ENCODE measurements around the gene DLG2.

The DLG2 gene

DNA sequence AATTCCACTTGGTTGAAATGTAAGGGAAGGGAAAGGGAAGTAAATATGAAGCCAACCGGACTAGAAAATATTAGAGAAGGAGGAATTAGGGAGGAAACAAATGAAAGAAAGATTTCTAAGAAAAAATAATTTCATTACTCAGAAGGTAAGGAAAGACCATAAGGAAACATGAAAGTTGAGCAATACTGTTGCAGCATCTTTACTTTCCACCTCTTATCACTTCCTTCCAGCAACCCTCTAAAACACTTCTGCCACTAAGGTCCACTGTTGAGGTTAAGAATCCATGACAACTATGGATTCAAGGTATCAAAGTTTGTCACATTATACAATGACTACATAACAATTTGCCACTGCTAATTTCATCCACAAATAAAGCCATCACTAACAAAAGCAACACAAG lies 308.6 kb downstream of the DLG2 start:
- Histone ChIP-seq H3K9me3 (ENCODE audit: control extremely low read depth in 1 of 5, control insufficient read depth in 4 of 5, insufficient read depth in 2 of 5, low read depth in 1 of 5, low read length in 4 of 5) (no peaks in the 10 kb centered on the region), H3K4me3 (ENCODE audit: control insufficient read depth in 1 of 7, extremely low read depth in 1 of 7, insufficient read depth in 4 of 7, low read depth in 2 of 7, low read length in 6 of 7) (no peak overlapping the region), H3K4me1 (ENCODE audit: control extremely low read depth in 1 of 4, control insufficient read depth in 4 of 4, insufficient read depth in 4 of 4, low read length in 3 of 4) (peaks cover 0 to 27% (median 4%) of the 10 kb centered on the region in 4 experiments), H3K27ac (ENCODE audit: insufficient read depth in 1 of 2, low read depth in 1 of 2, low read length in 2 of 2, poor library complexity in 1 of 2, severe bottlenecking in 2 of 2) (no peak overlapping the region), H3K27me3 (replicated peaks in 2 of 5; ENCODE audit: control insufficient read depth in 4 of 5, insufficient read depth in 5 of 5, low read length in 4 of 5) (no peaks in the 10 kb centered on the region), H3K36me3 (ENCODE audit: control insufficient read depth in 4 of 4, insufficient read depth in 4 of 4, low read length in 3 of 4) (no peaks in the 10 kb centered on the region)
- no CpG with 5 or more reads among the region's 1 CpG for WGBS (ENCODE audit: insufficient coverage)
- ChIA-PET CTCF (no interaction called here), POLR2A (no interaction called here)
- DNase-seq: no peak

- CTCF ChIA-PET: no interaction called here
- Histone ChIP-seq H3K4me1 (ENCODE audit: control extremely low read depth in 1 of 4, control insufficient read depth in 4 of 4, insufficient read depth in 4 of 4, low read length in 3 of 4) (peaks cover 0 to 27% (median 4%) of the 10 kb centered on the region in 4 experiments), H3K27me3 (replicated peaks in 2 of 5; ENCODE audit: control insufficient read depth in 4 of 5, insufficient read depth in 5 of 5, low read length in 4 of 5) (no peaks in the 10 kb centered on the region), H3K9me3 (ENCODE audit: control extremely low read depth in 1 of 5, control insufficient read depth in 4 of 5, insufficient read depth in 2 of 5, low read depth in 1 of 5, low read length in 4 of 5) (no peaks in the 10 kb centered on the region), H3K4me3 (ENCODE audit: control insufficient read depth in 1 of 7, extremely low read depth in 1 of 7, insufficient read depth in 4 of 7, low read depth in 2 of 7, low read length in 6 of 7) (no peak overlapping the region), H3K36me3 (ENCODE audit: control insufficient read depth in 4 of 4, insufficient read depth in 4 of 4, low read length in 3 of 4) (no peaks in the 10 kb centered on the region), H3K27ac (ENCODE audit: insufficient read depth in 1 of 2, low read depth in 1 of 2, low read length in 2 of 2, poor library complexity in 1 of 2, severe bottlenecking in 2 of 2) (no peak overlapping the region)
- POLR2A ChIA-PET: no interaction called here
- WGBS (ENCODE audit: insufficient coverage): 37% methylated on average over 3 of the region's 5 CpGs
- DNase-seq: peak; percentile 1 to 16 (median 9)
Measured at GRCh38 chr11:85316967-85317366, 310.2 kb downstream of the DLG2 start.

DNA sequence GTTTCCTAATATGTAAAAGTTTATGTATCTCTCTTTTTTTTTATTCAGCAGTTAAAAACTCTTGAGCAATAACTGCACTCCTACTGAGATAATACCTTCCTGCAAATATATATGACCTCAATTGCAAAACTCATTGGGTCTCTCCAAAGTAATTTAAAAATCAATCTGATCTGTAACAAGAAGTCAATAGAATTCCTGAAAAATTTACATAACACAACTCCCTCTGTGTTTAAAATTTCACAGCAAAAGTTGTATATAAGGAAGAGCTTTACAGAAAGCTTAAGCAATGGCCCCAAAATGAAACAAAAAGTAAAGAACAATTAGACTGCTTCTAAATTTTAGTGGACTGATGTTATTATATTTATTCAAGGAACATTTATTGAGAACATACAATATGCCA lies 313.4 kb downstream of the DLG2 start:
- no peaks in the 10 kb centered on the region for H3K36me3 ChIP-seq (ENCODE audit: control insufficient read depth in 4 of 4, insufficient read depth in 4 of 4, low read length in 3 of 4)
- H3K27me3 ChIP-seq (replicated peaks in 2 of 5; ENCODE audit: control insufficient read depth in 4 of 5, insufficient read depth in 5 of 5, low read length in 4 of 5): no peaks in the 10 kb centered on the region
- H3K4me3 ChIP-seq (ENCODE audit: control insufficient read depth in 1 of 7, extremely low read depth in 1 of 7, insufficient read depth in 4 of 7, low read depth in 2 of 7, low read length in 6 of 7): no peak overlapping the region
- ChIA-PET CTCF (interaction anchor here (1.2 kb wide), 1 partner anchor 10 kb away, joined by 3 read pairs; no protein-coding TSS in a partner anchor), POLR2A (no interaction called here)
- no peaks in the 10 kb centered on the region for H3K9me3 ChIP-seq (ENCODE audit: control extremely low read depth in 1 of 5, control insufficient read depth in 4 of 5, insufficient read depth in 2 of 5, low read depth in 1 of 5, low read length in 4 of 5)
- DNase-seq: no peak
- H3K4me1 ChIP-seq (ENCODE audit: control extremely low read depth in 1 of 4, control insufficient read depth in 4 of 4, insufficient read depth in 4 of 4, low read length in 3 of 4): peaks cover 0 to 24% (median 4%) of the 10 kb centered on the region in 4 experiments
- H3K27ac ChIP-seq (ENCODE audit: insufficient read depth in 1 of 2, low read depth in 1 of 2, low read length in 2 of 2, poor library complexity in 1 of 2, severe bottlenecking in 2 of 2): no peak overlapping the region

- ChIA-PET CTCF (interaction anchor here (0.7 kb wide), 1 partner anchor 266 kb away, joined by 3 read pairs; no protein-coding TSS in a partner anchor), POLR2A (no interaction called here)
- Histone ChIP-seq H3K4me3 (ENCODE audit: control insufficient read depth in 1 of 7, extremely low read depth in 1 of 7, insufficient read depth in 4 of 7, low read depth in 2 of 7, low read length in 6 of 7) (no peak overlapping the region), H3K9me3 (ENCODE audit: control extremely low read depth in 1 of 5, control insufficient read depth in 4 of 5, insufficient read depth in 2 of 5, low read depth in 1 of 5, low read length in 4 of 5) (no peaks in the 10 kb centered on the region), H3K27me3 (replicated peaks in 2 of 5; ENCODE audit: control insufficient read depth in 4 of 5, insufficient read depth in 5 of 5, low read length in 4 of 5) (no peaks in the 10 kb centered on the region), H3K27ac (ENCODE audit: insufficient read depth in 1 of 2, low read depth in 1 of 2, low read length in 2 of 2, poor library complexity in 1 of 2, severe bottlenecking in 2 of 2) (no peak overlapping the region), H3K36me3 (ENCODE audit: control insufficient read depth in 4 of 4, insufficient read depth in 4 of 4, low read length in 3 of 4) (no peaks in the 10 kb centered on the region), H3K4me1 (ENCODE audit: control extremely low read depth in 1 of 4, control insufficient read depth in 4 of 4, insufficient read depth in 4 of 4, low read length in 3 of 4) (peaks cover 0 to 4% (median 0%) of the 10 kb centered on the region in 4 experiments)
- no peak for DNase-seq
- WGBS (ENCODE audit: insufficient coverage): no CpG with 5 or more reads among the region's 2 CpGs
Measured at GRCh38 chr11:85310479-85310878, 316.7 kb downstream of the DLG2 start.

GRCh38 chr11:85307366-85307765 lies 319.8 kb downstream of the DLG2 start:
- Histone ChIP-seq H3K4me1 (ENCODE audit: control extremely low read depth in 1 of 4, control insufficient read depth in 4 of 4, insufficient read depth in 4 of 4, low read length in 3 of 4) (no peaks in the 10 kb centered on the region), H3K36me3 (ENCODE audit: control insufficient read depth in 4 of 4, insufficient read depth in 4 of 4, low read length in 3 of 4) (no peaks in the 10 kb centered on the region), H3K9me3 (ENCODE audit: control extremely low read depth in 1 of 5, control insufficient read depth in 4 of 5, insufficient read depth in 2 of 5, low read depth in 1 of 5, low read length in 4 of 5) (no peaks in the 10 kb centered on the region), H3K27ac (ENCODE audit: insufficient read depth in 1 of 2, low read depth in 1 of 2, low read length in 2 of 2, poor library complexity in 1 of 2, severe bottlenecking in 2 of 2) (no peak overlapping the region), H3K27me3 (replicated peaks in 2 of 5; ENCODE audit: control insufficient read depth in 4 of 5, insufficient read depth in 5 of 5, low read length in 4 of 5) (no peaks in the 10 kb centered on the region), H3K4me3 (ENCODE audit: control insufficient read depth in 1 of 7, extremely low read depth in 1 of 7, insufficient read depth in 4 of 7, low read depth in 2 of 7, low read length in 6 of 7) (no peak overlapping the region)
- ChIA-PET CTCF (no interaction called here), POLR2A (no interaction called here)
- WGBS (ENCODE audit: insufficient coverage): no CpG with 5 or more reads among the region's 3 CpGs
- no peak for DNase-seq

- DNase-seq: no peak
- H3K4me1 ChIP-seq (ENCODE audit: control extremely low read depth in 1 of 4, control insufficient read depth in 4 of 4, insufficient read depth in 4 of 4, low read length in 3 of 4): no peaks in the 10 kb centered on the region
- no peak overlapping the region for H3K27ac ChIP-seq (ENCODE audit: insufficient read depth in 1 of 2, low read depth in 1 of 2, low read length in 2 of 2, poor library complexity in 1 of 2, severe bottlenecking in 2 of 2)
- ChIA-PET CTCF (interaction anchor here (0.6 kb wide), 1 partner anchor 21 kb away, joined by 4 read pairs; no protein-coding TSS in a partner anchor), POLR2A (no interaction called here)
- no peak overlapping the region for H3K4me3 ChIP-seq (ENCODE audit: control insufficient read depth in 1 of 7, extremely low read depth in 1 of 7, insufficient read depth in 4 of 7, low read depth in 2 of 7, low read length in 6 of 7)
- no peaks in the 10 kb centered on the region for H3K9me3 ChIP-seq (ENCODE audit: control extremely low read depth in 1 of 5, control insufficient read depth in 4 of 5, insufficient read depth in 2 of 5, low read depth in 1 of 5, low read length in 4 of 5)
- 100% methylated on average over 1 of the region's 1 CpG for WGBS (ENCODE audit: insufficient coverage)
- H3K36me3 ChIP-seq (ENCODE audit: control insufficient read depth in 4 of 4, insufficient read depth in 4 of 4, low read length in 3 of 4): no peaks in the 10 kb centered on the region
- H3K27me3 ChIP-seq (replicated peaks in 2 of 5; ENCODE audit: control insufficient read depth in 4 of 5, insufficient read depth in 5 of 5, low read length in 4 of 5): no peaks in the 10 kb centered on the region
Measured at GRCh38 chr11:85301895-85302678, 325.1 kb downstream of the DLG2 start.

GRCh38 chr11:85299258-85299942 lies 327.7 kb downstream of the DLG2 start:
- Histone ChIP-seq H3K4me1 (ENCODE audit: control extremely low read depth in 1 of 4, control insufficient read depth in 4 of 4, insufficient read depth in 4 of 4, low read length in 3 of 4) (no peaks in the 10 kb centered on the region), H3K27ac (ENCODE audit: insufficient read depth in 1 of 2, low read depth in 1 of 2, low read length in 2 of 2, poor library complexity in 1 of 2, severe bottlenecking in 2 of 2) (no peak overlapping the region), H3K27me3 (replicated peaks in 2 of 5; ENCODE audit: control insufficient read depth in 4 of 5, insufficient read depth in 5 of 5, low read length in 4 of 5) (no peaks in the 10 kb centered on the region), H3K9me3 (ENCODE audit: control extremely low read depth in 1 of 5, control insufficient read depth in 4 of 5, insufficient read depth in 2 of 5, low read depth in 1 of 5, low read length in 4 of 5) (no peaks in the 10 kb centered on the region), H3K4me3 (ENCODE audit: control insufficient read depth in 1 of 7, extremely low read depth in 1 of 7, insufficient read depth in 4 of 7, low read depth in 2 of 7, low read length in 6 of 7) (no peak overlapping the region), H3K36me3 (ENCODE audit: control insufficient read depth in 4 of 4, insufficient read depth in 4 of 4, low read length in 3 of 4) (no peaks in the 10 kb centered on the region)
- CTCF ChIA-PET: no interaction called here
- WGBS (ENCODE audit: insufficient coverage): 100% methylated on average over 1 of the region's 1 CpG
- peak in 2 of 3 donors; percentile 2 to 5 for DNase-seq
- POLR2A ChIA-PET: no interaction called here

Data from common myeloid progenitor, CD34-positive (primary cell).